HG03039 (cell line): ENCODE data around the gene ADAMTS20.

Source experiments
- ATAC-seq: cut with Tn5 transposase; IDR thresholded peaks from one replicate; pipeline ENCODE4 v1.9.1; 2021; ENCODE audit warnings: mild to moderate bottlenecking, moderate library complexity; ENCODE audit not compliant: unreplicated experiment

Gene ADAMTS20

DNA sequence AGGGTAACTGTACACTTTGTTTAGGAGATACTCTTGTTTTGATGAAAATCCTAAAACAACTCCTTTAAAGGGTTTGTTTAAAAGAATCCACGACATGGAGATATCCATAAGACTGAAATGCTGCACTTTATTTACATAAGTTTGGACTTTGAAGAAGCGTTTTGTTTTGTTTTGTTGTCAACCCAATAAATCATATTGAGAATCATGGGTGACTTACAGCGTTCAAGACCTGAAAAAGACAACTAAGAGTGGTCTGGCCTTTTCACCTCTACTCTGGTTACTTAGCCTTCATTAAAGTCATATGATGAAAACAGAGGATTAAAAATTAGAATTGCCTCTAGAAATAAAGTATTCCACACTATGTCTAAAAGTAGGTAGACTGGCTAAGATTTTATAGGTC lies 234.8 kb downstream of the ADAMTS20 start:
- ATAC-seq = no peak

DNA sequence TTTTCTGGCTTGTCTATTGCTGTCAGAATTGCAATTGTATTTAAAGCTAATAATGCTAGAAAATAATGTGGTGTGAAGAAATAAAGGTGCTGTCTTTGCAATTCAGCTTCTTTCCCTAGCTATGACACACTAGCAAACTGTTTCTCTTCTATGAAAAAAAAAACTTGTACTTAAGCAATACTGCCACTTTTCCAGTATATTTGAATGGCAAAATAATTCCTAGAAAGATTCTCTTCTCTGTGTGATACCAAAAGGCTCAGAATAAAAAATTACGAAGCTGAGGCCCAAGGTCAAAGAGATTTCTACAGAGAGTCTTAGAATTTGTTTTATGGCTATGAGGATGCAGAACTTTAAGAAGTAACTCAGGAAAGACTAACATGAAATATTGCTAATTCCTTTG lies 235.5 kb downstream of the ADAMTS20 start:
- no peak for ATAC-seq

DNA sequence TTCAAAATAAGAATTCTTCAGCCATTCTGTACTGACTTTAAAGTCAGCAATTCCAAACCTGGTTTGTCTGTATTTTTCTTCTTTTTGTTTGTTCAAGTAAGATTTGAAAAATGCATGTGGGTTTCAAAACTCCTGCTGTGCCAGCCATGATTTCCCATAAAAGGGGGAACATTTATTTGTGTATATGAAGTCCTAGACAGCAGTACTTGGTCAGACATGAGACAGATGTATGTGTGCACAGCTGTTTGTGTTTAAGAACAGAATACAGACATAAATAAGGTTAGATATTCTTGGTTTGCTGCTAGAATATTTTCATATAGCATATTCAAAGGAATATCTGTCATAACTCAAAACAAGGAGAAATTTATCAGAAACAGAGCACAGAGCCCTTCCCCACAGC lies 236.0 kb downstream of the ADAMTS20 start:
- no peak for ATAC-seq

DNA sequence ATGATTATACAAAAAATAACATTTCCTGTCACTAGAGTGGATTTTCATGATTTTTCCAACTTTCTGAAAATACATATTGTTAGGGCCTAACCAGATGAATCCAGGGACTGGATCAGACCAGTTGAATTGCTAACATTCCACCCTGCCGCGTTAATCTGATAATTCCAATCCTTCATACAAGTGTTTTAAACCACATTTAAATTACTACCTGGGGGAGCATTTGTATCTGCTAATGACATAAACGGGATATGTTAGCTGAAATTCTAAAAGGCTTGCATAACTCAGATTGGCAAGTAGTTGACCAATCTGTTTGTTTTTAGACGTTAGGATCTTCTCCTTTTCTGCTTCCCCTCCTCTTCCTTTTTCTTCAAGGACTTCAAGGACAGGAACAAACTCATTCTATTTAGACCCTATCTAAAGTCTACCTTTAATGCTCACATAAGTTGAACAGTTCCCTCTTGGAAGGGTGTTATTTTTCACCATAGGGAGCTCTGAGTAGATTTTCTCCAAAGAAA lies 239.0 kb downstream of the ADAMTS20 start:
- ATAC-seq = no peak

DNA sequence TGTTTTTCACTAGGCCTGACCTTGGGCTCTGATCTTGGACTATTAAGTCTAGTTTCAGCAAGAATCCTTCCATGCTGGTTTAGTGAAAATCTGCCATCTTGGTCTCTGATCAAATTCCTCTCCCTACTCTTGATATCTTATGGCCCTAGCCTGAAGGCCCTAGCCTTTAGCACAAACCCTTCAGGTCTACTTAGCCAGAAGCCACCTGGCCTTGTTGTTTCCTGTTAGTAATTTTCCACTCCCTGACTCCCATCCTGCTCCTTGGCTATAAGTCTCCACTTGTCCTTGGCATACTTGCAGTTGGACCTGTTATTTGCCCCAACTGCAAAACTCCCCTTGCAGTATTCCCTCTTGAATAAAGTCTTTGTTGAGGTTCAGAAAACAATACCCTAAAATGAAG lies 241.4 kb downstream of the ADAMTS20 start:
- no peak for ATAC-seq

DNA sequence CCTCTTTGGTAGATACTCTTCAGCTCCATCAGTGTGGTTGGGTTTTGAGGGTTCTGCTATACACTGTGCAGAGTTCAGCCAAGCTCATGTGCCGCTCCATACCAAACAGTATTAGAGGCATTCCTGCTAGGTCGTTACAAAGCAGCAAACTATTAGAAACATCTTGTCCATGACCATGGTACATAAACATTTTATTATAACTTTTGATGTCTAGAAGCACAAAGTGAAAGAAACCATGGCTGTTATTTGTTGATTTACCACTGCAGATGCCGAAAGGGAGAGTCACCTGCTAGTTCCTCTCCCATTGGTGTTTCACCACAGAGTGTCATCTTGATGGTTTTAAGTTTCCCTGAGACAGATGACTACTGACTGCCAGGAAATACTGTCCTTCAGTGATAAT lies 242.0 kb downstream of the ADAMTS20 start:
- ATAC-seq = no peak

DNA sequence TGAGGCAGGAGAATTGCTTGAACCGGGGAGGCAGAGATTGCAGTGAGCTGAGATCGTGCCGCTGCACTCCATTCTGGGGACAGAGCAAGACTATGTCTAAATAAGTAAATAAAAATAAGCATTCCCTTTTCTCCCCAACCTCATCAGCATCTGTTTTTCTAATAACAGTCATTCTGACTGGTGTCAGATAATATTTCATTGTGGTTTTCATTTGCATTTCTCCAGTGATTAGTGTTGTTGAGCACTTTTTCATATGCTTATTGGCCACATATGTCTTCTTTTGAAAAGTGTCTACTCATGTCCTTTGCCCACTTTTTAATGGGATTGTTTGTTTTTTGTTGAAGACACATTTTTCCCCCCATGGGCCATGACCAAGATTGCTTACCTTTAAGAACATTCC lies 243.2 kb downstream of the ADAMTS20 start:
- ATAC-seq = no peak

DNA sequence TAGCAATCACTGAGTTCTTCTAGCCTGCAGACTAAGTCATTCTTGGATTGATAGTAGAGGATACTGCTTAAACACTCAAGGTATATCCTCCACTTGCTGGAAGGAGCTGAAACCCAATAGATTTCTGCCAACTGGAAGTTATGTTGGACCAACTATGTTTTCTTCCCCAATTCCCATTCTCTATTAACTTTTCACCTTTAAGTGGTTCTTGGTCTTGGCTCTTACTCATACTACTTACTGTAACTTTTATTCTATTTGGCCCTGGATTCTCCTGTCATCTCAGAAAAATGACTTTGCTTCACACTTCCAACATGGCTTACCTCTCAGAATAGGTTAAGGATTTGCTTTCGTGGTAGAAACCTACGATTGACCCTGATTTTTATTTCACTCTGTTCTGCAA lies 244.9 kb downstream of the ADAMTS20 start:
- no peak for ATAC-seq

DNA sequence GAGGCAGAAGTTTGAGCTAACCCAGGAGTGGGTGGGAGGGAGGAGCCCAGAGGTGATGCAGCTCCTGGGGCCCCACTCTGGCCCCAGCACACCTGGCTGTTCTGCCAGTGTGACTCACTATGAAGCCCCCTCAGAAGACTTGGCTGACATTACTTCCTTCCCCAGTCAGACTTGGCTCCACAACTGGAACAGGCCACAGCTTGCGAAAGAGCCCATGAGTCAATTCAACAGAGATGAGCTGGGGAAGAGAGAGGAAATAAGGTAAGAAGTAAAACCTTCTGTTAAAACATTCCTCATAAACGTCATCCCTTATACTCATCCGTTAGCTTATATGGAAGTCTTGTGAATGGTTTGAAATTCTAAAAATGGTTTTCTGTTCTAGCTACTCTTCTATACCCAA lies 245.9 kb downstream of the ADAMTS20 start:
- no peak for ATAC-seq

DNA sequence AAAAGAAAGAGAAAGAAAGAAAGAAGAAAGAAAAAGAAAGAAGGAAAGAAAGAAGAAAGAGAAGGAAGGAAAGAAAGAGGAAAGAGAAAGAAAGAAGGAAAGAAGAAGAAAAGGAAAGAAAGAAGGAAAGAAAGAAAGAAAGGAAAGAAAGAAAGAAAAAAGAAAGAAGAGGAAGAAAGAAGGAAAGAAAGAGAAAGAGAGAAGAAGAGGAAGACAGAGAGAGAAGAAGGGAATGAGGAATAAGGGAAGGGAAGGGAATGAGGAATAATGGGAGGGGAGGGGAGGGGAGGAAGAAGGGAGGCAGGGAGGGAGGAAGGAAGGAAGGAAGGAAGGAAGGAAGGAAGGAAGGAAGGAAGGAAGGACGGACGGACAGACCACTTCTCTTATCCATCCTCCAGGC lies 246.9 kb downstream of the ADAMTS20 start:
- no peak for ATAC-seq
